Liver (tissue), 3 donors: ENCODE measurements around the gene RND3.

ENCODE experiments used
- CTCF ChIP-seq: fragments of 150-350 bp; IDR thresholded peaks from 2 replicates; pipeline ENCODE4 v1.5.1; 2017; ENCODE audit warnings: improper control_type of control experiment, low read depth, low read length; ENCODE audit not compliant: missing input control
- EGR1 ChIP-seq, 2 donors: IDR thresholded peaks; 2 replicates each; pipeline ENCODE4 v1.6.1; 2016 to 2018; ENCODE audit warnings: antibody characterized with exemption in 2 of 2, low read depth in 2 of 2
- GABPA ChIP-seq, 2 donors: IDR thresholded peaks in 1 of 2; conservative IDR thresholded peaks in 1 of 2; 2 replicates each; pipeline ENCODE4 v1.6.1; 2016; ENCODE audit warnings: antibody characterized with exemption in 2 of 2, mild to moderate bottlenecking in 1 of 2, moderate library complexity in 1 of 2
- JUND ChIP-seq, 2 donors: IDR thresholded peaks; 2 replicates each; pipeline ENCODE4 v1.6.1; 2016; ENCODE audit warnings: antibody characterized with exemption in 2 of 2
- MAX ChIP-seq: IDR thresholded peaks from 2 replicates; pipeline ENCODE4 v1.6.1; 2016; ENCODE audit warnings: antibody characterized with exemption
- NR2F2 ChIP-seq: IDR thresholded peaks from 2 replicates; pipeline ENCODE4 v1.6.1; 2016; ENCODE audit warnings: antibody characterized with exemption
- TAF1 ChIP-seq: conservative IDR thresholded peaks from 2 replicates; pipeline ENCODE4 v1.6.1; 2016; ENCODE audit warnings: antibody characterized with exemption, mild to moderate bottlenecking
- YY1 ChIP-seq: IDR thresholded peaks from 2 replicates; pipeline ENCODE4 v1.6.1; 2016; ENCODE audit warnings: antibody characterized with exemption, mild to moderate bottlenecking
- TF ChIP-seq, protein P1 (sequence below): IDR thresholded peaks from 2 replicates; pipeline ENCODE4 v1.6.1; 2016; ENCODE audit warnings: antibody characterized with exemption
- TF ChIP-seq, protein P2 (sequence below): IDR thresholded peaks from 2 replicates; pipeline ENCODE4 v1.6.1; 2016; ENCODE audit warnings: antibody characterized with exemption
- donor health status: healthy.
- donor health status: healthy.

DNA sequence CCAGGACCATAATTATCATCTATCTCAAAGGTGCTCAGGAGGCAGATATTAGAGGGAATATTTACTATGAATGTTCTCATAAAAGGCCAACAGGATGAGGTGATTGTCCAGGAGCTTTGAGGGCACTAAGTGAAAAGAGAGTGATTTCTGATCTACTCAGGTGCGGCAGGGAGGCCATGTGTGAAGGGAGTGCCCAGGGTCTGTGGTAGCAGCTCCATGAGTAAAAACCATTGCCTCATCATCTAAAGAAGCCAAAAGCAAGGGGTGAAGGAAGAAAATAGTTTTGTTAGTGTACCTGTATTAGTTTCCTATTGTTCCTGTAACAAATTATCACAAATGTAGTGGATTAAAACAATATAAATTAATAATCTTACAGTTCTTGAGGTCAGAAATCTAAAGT is 22.5 kb downstream of the RND3 start:
- TF ChIP-seq CTCF (no peak), GABPA (IDR thresholded peaks at IDR 0.05 in 1 of 2, conservative IDR thresholded peaks at IDR 0.05 in 1 of 2) (no peak), JUND (IDR thresholded peaks at IDR 0.05) (no peak), MAX (no peak), TAF1 (no peak), EGR1 (IDR thresholded peaks at IDR 0.05; ENCODE audit: low read depth in 2 of 2) (no peak), YY1 (no peak), NR2F2 (no peak)
- TF ChIP-seq, protein P1, sequence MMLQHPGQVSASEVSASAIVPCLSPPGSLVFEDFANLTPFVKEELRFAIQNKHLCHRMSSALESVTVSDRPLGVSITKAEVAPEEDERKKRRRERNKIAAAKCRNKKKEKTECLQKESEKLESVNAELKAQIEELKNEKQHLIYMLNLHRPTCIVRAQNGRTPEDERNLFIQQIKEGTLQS: no peak
- TF ChIP-seq, protein P2, sequence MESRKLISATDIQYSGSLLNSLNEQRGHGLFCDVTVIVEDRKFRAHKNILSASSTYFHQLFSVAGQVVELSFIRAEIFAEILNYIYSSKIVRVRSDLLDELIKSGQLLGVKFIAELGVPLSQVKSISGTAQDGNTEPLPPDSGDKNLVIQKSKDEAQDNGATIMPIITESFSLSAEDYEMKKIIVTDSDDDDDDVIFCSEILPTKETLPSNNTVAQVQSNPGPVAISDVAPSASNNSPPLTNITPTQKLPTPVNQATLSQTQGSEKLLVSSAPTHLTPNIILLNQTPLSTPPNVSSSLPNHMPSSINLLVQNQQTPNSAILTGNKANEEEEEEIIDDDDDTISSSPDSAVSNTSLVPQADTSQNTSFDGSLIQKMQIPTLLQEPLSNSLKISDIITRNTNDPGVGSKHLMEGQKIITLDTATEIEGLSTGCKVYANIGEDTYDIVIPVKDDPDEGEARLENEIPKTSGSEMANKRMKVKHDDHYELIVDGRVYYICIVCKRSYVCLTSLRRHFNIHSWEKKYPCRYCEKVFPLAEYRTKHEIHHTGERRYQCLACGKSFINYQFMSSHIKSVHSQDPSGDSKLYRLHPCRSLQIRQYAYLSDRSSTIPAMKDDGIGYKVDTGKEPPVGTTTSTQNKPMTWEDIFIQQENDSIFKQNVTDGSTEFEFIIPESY: no peak
